Measurements from ENCODE around the gene CHD2. TPM values are rescaled to one million over a fixed set of nuclear protein-coding genes. Genes with fewer than 3 reads are reported as not detected.

Gene CHD2
- total RNA-seq, 1 experiment from 2014 or later, result 63.3 TPM

- no peak overlapping the region for H4K8ac ChIP-seq (replicated peaks; ENCODE audit: insufficient read length, low read depth, low read length)
- H3K9me3 ChIP-seq (ENCODE audit: control insufficient read depth, low read depth, low read length), result no peaks in the 10 kb centered on the region
- Mint-ChIP-seq H3K27ac (peak overlapping the region; percentile 100), H3K4me1 (peaks cover 51 to 52% of the 10 kb centered on the region in 2 experiments), H3K36me3 (ENCODE audit: insufficient read depth in 1 of 3, low read depth in 3 of 3) (peaks cover 23 to 50% (median 41%) of the 10 kb centered on the region in 3 experiments), H3K27me3 (ENCODE audit: low read depth) (no peaks in the 10 kb centered on the region), H3K9me3 (no peaks in the 10 kb centered on the region; a peak in 1 of 5 replicates), H3K4me3 (peak overlapping the region; percentile 93 to 97)
- no peak overlapping the region for H2BK20ac ChIP-seq (ENCODE audit: low read depth, low read length, poor library complexity, severe bottlenecking)
- H3K27me3 ChIP-seq (ENCODE audit: insufficient read depth, low read length), result no peaks in the 10 kb centered on the region
- 0 out of 2 replicates have a peak, but pooled peaks cover 2% of the 10 kb centered on the region for H3K4me1 ChIP-seq (ENCODE audit: insufficient read depth, low read length)
- H4K91ac ChIP-seq (ENCODE audit: insufficient read length, low read depth, low read length), result no peak overlapping the region
- H3K9ac ChIP-seq (ENCODE audit: extremely low read depth, insufficient read length, low read length), result peak overlapping the region; percentile 92
- DNase-seq, result peak; percentile 99
- H3K4ac ChIP-seq (ENCODE audit: low read depth, low read length), result no peak overlapping the region; the same call in 1 of the 2 replicates
- peaks cover 12% of the 10 kb centered on the region for H3K23me2 ChIP-seq (ENCODE audit: insufficient read length, low read depth, low read length, poor library complexity, severe bottlenecking)
- H3K4me2 ChIP-seq (ENCODE audit: insufficient read depth, insufficient read length, low read length), result peak overlapping the region; percentile 73
- H3K18ac ChIP-seq (ENCODE audit: insufficient read length, low read depth, low read length), result peak overlapping the region; percentile 80
- no peak overlapping the region for H2AFZ ChIP-seq (ENCODE audit: low read length)
- peak overlapping the region; percentile 12 for H3K56ac ChIP-seq (ENCODE audit: insufficient read length, low read depth, low read length)
- peak overlapping the region; percentile 92 for H3K27ac ChIP-seq (ENCODE audit: insufficient read length, low read depth, low read length)
- no peaks in the 10 kb centered on the region for H3K79me1 ChIP-seq (ENCODE audit: insufficient read depth, low read depth, low read length, poor library complexity, severe bottlenecking)
- no peaks in the 10 kb centered on the region for H4K20me1 ChIP-seq (ENCODE audit: control insufficient read depth, insufficient read depth, insufficient read length)
- H2AK5ac ChIP-seq (ENCODE audit: insufficient read length, low read length), result no peak overlapping the region
- H2BK12ac ChIP-seq (ENCODE audit: insufficient read length, low read depth, low read length), result no peak overlapping the region
- peak overlapping the region; percentile 85; the same call in 1 of the 2 replicates for H3K14ac ChIP-seq (ENCODE audit: insufficient read depth, low read length)
- H2BK5ac ChIP-seq (ENCODE audit: insufficient read length, low read length), result peak overlapping the region; percentile 79
- no peak for TF ChIP-seq CTCF (conservative IDR thresholded peaks at IDR 0.05)
- H4K5ac ChIP-seq (ENCODE audit: insufficient read length, low read depth, low read length), result peak overlapping the region; percentile 39
- no peak overlapping the region for H3K23ac ChIP-seq (ENCODE audit: insufficient read length, low read depth, low read length)
- peaks cover 48% of the 10 kb centered on the region; the same call in 1 of the 2 replicates for H3K79me2 ChIP-seq (ENCODE audit: insufficient read depth, low read length)
- H2BK120ac ChIP-seq (ENCODE audit: low read depth, low read length, poor library complexity, severe bottlenecking), result no peak overlapping the region
- no CpG with 5 or more reads among the region's 47 CpGs for WGBS (ENCODE audit: extremely low coverage, insufficient read length, low lambda C conversion rate)
- no peak overlapping the region for H2BK15ac ChIP-seq (ENCODE audit: low read depth, low read length)
- peak overlapping the region; percentile 30 for H3T11ph ChIP-seq (ENCODE audit: low read length)
Measured at GRCh38 chr15:92903966-92904721, 4.0 kb downstream of the CHD2 start.

Measured in H9 (cell line).